Lung (tissue), 12 donors: ENCODE data around the gene EBLN1. TPM values are rescaled to one million over a fixed set of nuclear protein-coding genes. Genes with fewer than 3 reads are reported as not detected.

ENCODE experiments used
- ATAC-seq: fragments of 200-7000 bp; cut with Tn5 transposase; one replicate; pipeline ENCODE4 v1.9.1; 2020; ENCODE audit warnings: moderate number of reproducible peaks; ENCODE audit not compliant: insufficient read depth, low FRiP score
- DNase-seq, 3 donors: peaks; one replicate each; pipeline ENCODE4 v3.0.0-alpha.2; 2013 to 2017
- H3K27ac ChIP-seq, 2 donors: one replicate each; pipeline ENCODE4 v1.5.1; 2013; ENCODE audit warnings: mild to moderate bottlenecking in 2 of 2, moderate library complexity in 2 of 2, control low read depth in 1 of 2, inconsistent platforms in 1 of 2, low read depth in 1 of 2, low read length in 1 of 2
- H3K27me3 ChIP-seq, 3 donors: one replicate each; pipeline ENCODE4 v1.5.1; 2013; ENCODE audit warnings: low read length in 2 of 3; ENCODE audit not compliant: control insufficient read depth in 3 of 3, insufficient read depth in 3 of 3
- H3K36me3 ChIP-seq, 4 donors: one replicate each; pipeline ENCODE4 v1.5.1; 2013; ENCODE audit warnings: low read length in 4 of 4, mild to moderate bottlenecking in 1 of 4, moderate library complexity in 1 of 4; ENCODE audit not compliant: control insufficient read depth in 4 of 4, insufficient read depth in 4 of 4
- H3K4me1 ChIP-seq, 5 donors: one replicate each; pipeline ENCODE4 v1.5.1; 2013; ENCODE audit warnings: low read length in 5 of 5, mild to moderate bottlenecking in 2 of 5, moderate library complexity in 1 of 5; ENCODE audit not compliant: control insufficient read depth in 5 of 5, insufficient read depth in 5 of 5
- H3K4me3 ChIP-seq: one replicate; pipeline ENCODE4 v1.5.1; 2013; ENCODE audit warnings: mild to moderate bottlenecking, control low read depth, moderate library complexity
- H3K9ac ChIP-seq, 2 donors: one replicate each; pipeline ENCODE4 v1.5.1; 2013; ENCODE audit warnings: low read length in 2 of 2, control low read depth in 1 of 2; ENCODE audit not compliant: insufficient read depth in 1 of 2
- H3K9me3 ChIP-seq, 4 donors: one replicate each; pipeline ENCODE4 v1.5.1; 2013; ENCODE audit warnings: low read length in 3 of 4, mild to moderate bottlenecking in 1 of 4, moderate library complexity in 1 of 4; ENCODE audit not compliant: control insufficient read depth in 4 of 4, insufficient read depth in 3 of 4
- CTCF ChIP-seq: IDR thresholded peaks from 2 replicates; pipeline ENCODE4 v1.5.1; 2012; ENCODE audit warnings: mild to moderate bottlenecking; ENCODE audit errors: control extremely low read depth, extremely low read depth
- WGBS, 2 donors: extraction: QIAGEN DNeasy Blood & Tissue Kit; methylation state at CpG; one replicate each; pipeline ENCODE4 v1.1.7; 2013; 5-methylcytosine and 5-hydroxymethylcytosine counted together
- polyA plus RNA-seq, 2 donors: library from polyadenylated mRNA; stranded (reverse); fragments of 200-250 nt; gene quantifications; one replicate each; pipeline ENCODE4 v1.2.1, GENCODE V29; 2013
- total RNA-seq, 2 donors: library from RNA; depleted of rRNA in 1 of 2; stranded (reverse); fragments of >200 nt in 1 of 2; gene quantifications; one replicate each; pipeline ENCODE4 v1.2.1, GENCODE V29; 2014 to 2021
- donor health status: control.
- donor health status: control.
- donor health status: Bipolar disorder and iron deficiency.
- donor health status: healthy.
- donor health status: DM: yes; HTN: yes; CAD: no.

The EBLN1 gene
- total and polyA plus RNA-seq, 4 donors = not detected

- Histone ChIP-seq H3K9me3 (no peaks in the 10 kb centered on the region), H3K9ac (no peak overlapping the region), H3K27ac (no peak overlapping the region), H3K27me3 (no peaks in the 10 kb centered on the region), H3K4me3 (no peak overlapping the region), H3K36me3 (no peaks in the 10 kb centered on the region), H3K4me1 (peaks cover 0 to 10% (median 0%) of the 10 kb centered on the region in 5 donors)
- DNase-seq (no peak), ATAC-seq (no peak)
- WGBS, 2 donors = 90 to 97% methylated on average over 2 of the region's 2 CpGs
- no peak for TF ChIP-seq CTCF
These were observed 37.1 kb downstream of the EBLN1 start for GRCh38 chr10:22180724-22181123.

GRCh38 chr10:22174442-22174841 lies 43.4 kb downstream of the EBLN1 start:
- no peaks in the 10 kb centered on the region for H3K9me3 ChIP-seq
- DNase-seq = no peak

GRCh38 chr10:22171131-22171530 lies 46.7 kb downstream of the EBLN1 start:
- Histone ChIP-seq H3K4me3 (no peak overlapping the region), H3K9me3 (no peaks in the 10 kb centered on the region), H3K27me3 (no peaks in the 10 kb centered on the region), H3K9ac (no peak overlapping the region), H3K4me1 (no peaks in the 10 kb centered on the region), H3K27ac (no peak overlapping the region), H3K36me3 (no peaks in the 10 kb centered on the region)
- 96% methylated on average over 1 of the region's 1 CpG for WGBS, 2 donors
- TF ChIP-seq CTCF = no peak
- DNase-seq = no peak
- no peak for ATAC-seq

More at GRCh38 chr10:22174442-22174841, 43.4 kb downstream of the EBLN1 start:
- no peaks in the 10 kb centered on the region for H3K27me3 ChIP-seq
- H3K27ac ChIP-seq = no peak overlapping the region
- no peak for ATAC-seq
- no peak overlapping the region for H3K9ac ChIP-seq
- TF ChIP-seq CTCF = no peak
- no peak overlapping the region for H3K4me3 ChIP-seq
- H3K36me3 ChIP-seq = no peaks in the 10 kb centered on the region
- H3K4me1 ChIP-seq = no peaks in the 10 kb centered on the region

- ATAC-seq (no peak), DNase-seq (no peak)
- H3K27me3 ChIP-seq = no peaks in the 10 kb centered on the region
- no peaks in the 10 kb centered on the region for H3K36me3 ChIP-seq
- TF ChIP-seq CTCF = no peak
- no peaks in the 10 kb centered on the region for H3K4me1 ChIP-seq
- H3K4me3 ChIP-seq = no peak overlapping the region
- no peak overlapping the region for H3K9ac ChIP-seq
- no peak overlapping the region for H3K27ac ChIP-seq
- no peaks in the 10 kb centered on the region for H3K9me3 ChIP-seq
These were observed 47.2 kb downstream of the EBLN1 start for GRCh38 chr10:22170582-22170981.
